Measurements from ENCODE around the gene PPP5C.

DNA sequence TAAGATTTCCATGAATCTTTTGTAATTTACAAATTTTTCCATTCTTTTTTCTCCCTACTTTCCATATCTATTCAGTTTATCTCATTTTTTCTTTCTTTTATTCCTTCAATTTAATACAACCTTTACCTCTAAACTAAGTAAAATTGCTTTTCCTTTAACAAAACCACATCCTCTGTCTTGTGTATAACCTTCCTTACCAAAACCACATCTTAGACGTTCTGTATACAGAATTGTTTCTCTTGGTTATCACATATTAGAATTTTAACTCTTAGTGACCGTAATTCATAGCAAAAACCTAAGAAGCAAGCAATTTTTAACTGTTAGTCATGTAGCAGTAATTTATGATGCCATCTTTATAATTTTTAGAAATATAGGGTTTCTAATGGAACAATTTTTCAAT, 15.0 kb downstream of the PPP5C start:
- TF ChIP-seq CTCF (conservative IDR thresholded peaks at IDR 0.05) (no peak), EZH2 (IDR thresholded peaks at IDR 0.05; ENCODE audit: low read depth) (no peak)
